HG02885 (cell line): ENCODE results near the gene TIGD7.

Experiments used
- ATAC-seq: cut with Tn5 transposase; IDR thresholded peaks from one replicate; pipeline ENCODE4 v1.9.1; 2021; ENCODE audit warnings: mild to moderate bottlenecking; ENCODE audit not compliant: unreplicated experiment, poor library complexity

TIGD7 gene

DNA sequence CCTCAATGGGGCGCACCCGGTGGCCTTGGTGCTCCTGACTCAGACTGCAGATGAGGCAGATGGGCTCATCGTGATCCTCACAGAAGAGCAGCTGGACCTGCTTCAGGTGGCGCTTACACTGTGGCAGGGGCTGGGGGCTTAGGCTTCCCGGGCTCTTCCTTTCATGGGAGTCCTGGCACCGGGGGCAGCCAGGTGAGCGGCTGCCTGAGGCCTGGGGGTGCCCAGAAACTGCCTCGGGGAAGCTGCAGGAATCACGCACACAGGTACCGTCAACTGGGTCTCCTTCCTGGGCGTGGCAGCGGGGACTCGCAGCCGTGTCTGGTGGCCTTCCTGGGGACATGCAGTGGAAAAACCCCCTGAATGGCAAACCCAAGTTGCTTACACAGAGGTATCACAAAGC is 55.8 kb downstream of the TIGD7 start:
- ATAC-seq, result no peak

DNA sequence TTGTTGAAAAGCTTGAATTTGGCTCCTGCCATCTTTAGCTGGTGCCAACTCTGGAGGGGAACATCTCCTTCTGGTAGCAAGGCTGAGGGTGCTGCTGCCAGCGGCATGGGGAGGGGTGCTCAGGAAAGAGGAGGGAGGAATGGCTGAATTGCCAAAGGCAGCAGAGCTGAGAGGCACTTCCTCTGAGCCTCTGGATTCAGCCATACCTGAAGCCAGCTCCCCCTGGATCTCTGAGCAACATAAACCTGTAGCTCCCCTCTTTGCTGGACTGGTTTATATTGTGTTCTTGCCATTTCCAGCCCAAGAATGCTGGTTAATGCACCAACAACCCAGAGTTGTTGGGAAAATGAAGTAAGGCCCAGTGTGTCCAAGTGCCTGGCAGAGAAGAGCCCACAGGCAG is 56.2 kb downstream of the TIGD7 start:
- no peak for ATAC-seq
